B cell (primary cell): ENCODE measurements around the gene TBC1D12. TPM values are rescaled to one million over a fixed set of nuclear protein-coding genes. Genes with fewer than 3 reads are reported as not detected.

ENCODE experiments used
- ATAC-seq: fragments of 200-7000 bp; cut with Tn5 transposase; one replicate; pipeline ENCODE4 v1.10.0; 2021; ENCODE audit warnings: low read depth, mild to moderate bottlenecking, moderate number of reproducible peaks, moderate library complexity
- CTCF ChIA-PET: fragments of 350-600 bp; sonication (Branson Sonifier 250); formaldehyde crosslinking; loops from one replicate; lab custom pipeline; 2021; ENCODE audit warnings: antibody characterized with exemption, inconsistent platforms; lab: Charles Lee
- POLR2A ChIA-PET: fragments of 350-600 bp; sonication (Branson Sonifier 250); formaldehyde crosslinking; loops from one replicate; lab custom pipeline; 2021; ENCODE audit warnings: antibody characterized with exemption; lab: Charles Lee
- DNase-seq: peaks from one replicate; pipeline ENCODE4 v3.0.0; 2013
- H2AFZ ChIP-seq: 2 replicates; pipeline ENCODE4 v1.6.1; 2012; ENCODE audit warnings: mild to moderate bottlenecking, low read depth, low read length; ENCODE audit not compliant: insufficient read depth, poor library complexity, severe bottlenecking
- H3K27ac ChIP-seq, 2 donors: 1 replicate in 1 of 2; 2 replicates in 1 of 2; pipeline ENCODE4 v1.5.1; 2012 to 2013; ENCODE audit warnings: low read length in 2 of 2, mild to moderate bottlenecking in 2 of 2, moderate library complexity in 1 of 2
- H3K27me3 ChIP-seq, 4 experiments: fragments of 200-600 bp in 1 of 4; sonication (generic) in 1 of 4; replicated peaks in 1 of 4; 1 replicate in 2 of 4; 2 replicates in 2 of 4; pipeline versions ENCODE4 v1.6.1 to v1.7.0; 2013 to 2016; ENCODE audit warnings: low read length in 3 of 4, mild to moderate bottlenecking in 2 of 4, mixed read lengths in 1 of 4, moderate library complexity in 1 of 4; ENCODE audit not compliant: insufficient read depth in 4 of 4, control insufficient read depth in 3 of 4; ENCODE audit errors: control extremely low read depth in 1 of 4
- H3K36me3 ChIP-seq, 2 experiments: replicated peaks in 1 of 2; 1 replicate in 1 of 2; 2 replicates in 1 of 2; pipeline versions ENCODE4 v1.6.1 to v1.7.1; 2013; ENCODE audit warnings: low read length in 1 of 2; ENCODE audit not compliant: insufficient read depth in 2 of 2, control insufficient read depth in 1 of 2; ENCODE audit errors: control extremely low read depth in 1 of 2, extremely low read depth in 1 of 2
- H3K4me1 ChIP-seq, 2 donors: fragments of 200-600 bp in 1 of 2; sonication (generic) in 1 of 2; 1 replicate in 1 of 2; 2 replicates in 1 of 2; pipeline versions ENCODE4 v1.5.1 to v1.6.1; 2013 to 2017; ENCODE audit warnings: low read length in 2 of 2; ENCODE audit not compliant: control insufficient read depth in 2 of 2, insufficient read depth in 2 of 2
- H3K4me2 ChIP-seq: replicated peaks from 2 replicates; pipeline ENCODE3; 2012; ENCODE audit warnings: mild to moderate bottlenecking, low read depth, low read length; ENCODE audit not compliant: poor library complexity, severe bottlenecking
- H3K4me3 ChIP-seq, 5 experiments: fragments of 200-600 bp in 1 of 5; sonication (generic) in 1 of 5; 1 replicate in 3 of 5; 2 replicates in 2 of 5; pipeline versions ENCODE4 v1.5.1 to v1.7.0; 2011 to 2016; ENCODE audit warnings: low read length in 4 of 5, mild to moderate bottlenecking in 4 of 5, low read depth in 2 of 5, control low read depth in 1 of 5, moderate library complexity in 1 of 5; ENCODE audit not compliant: insufficient read depth in 1 of 5; ENCODE audit errors: control extremely low read depth in 1 of 5, extremely low read depth in 1 of 5
- H3K79me2 ChIP-seq: fragments of 200-600 bp; sonication (generic); one replicate; pipeline ENCODE4 v1.6.0; 2016; ENCODE audit warnings: low read length; ENCODE audit not compliant: control insufficient read depth, insufficient read depth
- H3K9ac ChIP-seq: fragments of 200-600 bp; sonication (generic); 2 replicates; pipeline ENCODE4 v1.6.1; 2017; ENCODE audit warnings: mild to moderate bottlenecking, low read length, moderate library complexity
- H3K9me3 ChIP-seq, 3 donors: one replicate each; pipeline versions ENCODE4 v1.6.1 to v1.7.1; 2013; ENCODE audit warnings: low read length in 2 of 3; ENCODE audit not compliant: control insufficient read depth in 2 of 3, insufficient read depth in 1 of 3; ENCODE audit errors: control extremely low read depth in 1 of 3
- H4K20me1 ChIP-seq: 2 replicates; pipeline ENCODE4 v1.6.0; 2012; ENCODE audit warnings: mild to moderate bottlenecking, low read length; ENCODE audit not compliant: insufficient read depth, control insufficient read depth, poor library complexity, severe bottlenecking
- H3K27ac Mint-ChIP-seq: one replicate; pipeline ENCODE4 v1.8.0; 2021; ENCODE audit warnings: mixed read lengths
- H3K27me3 Mint-ChIP-seq: one replicate; pipeline ENCODE4 v1.8.0; 2021; ENCODE audit warnings: mixed read lengths
- H3K4me1 Mint-ChIP-seq: one replicate; pipeline ENCODE4 v1.8.0; 2021; ENCODE audit warnings: mixed read lengths
- H3K4me3 Mint-ChIP-seq: one replicate; pipeline ENCODE4 v1.8.0; 2021; ENCODE audit warnings: mixed read lengths
- H3K9me3 Mint-ChIP-seq: one replicate; pipeline ENCODE4 v1.8.0; 2022; ENCODE audit warnings: mixed read lengths; ENCODE audit not compliant: insufficient read depth
- EZH2 ChIP-seq: IDR thresholded peaks from 2 replicates; pipeline ENCODE4 v1.6.1; 2012; ENCODE audit warnings: borderline replicate concordance, low read depth, mild to moderate bottlenecking, moderate library complexity, low read length; ENCODE audit not compliant: insufficient read depth, poor library complexity, severe bottlenecking
- WGBS: methylation state at CpG from one replicate; pipeline ENCODE4 v1.1.5; 2013; ENCODE audit warnings: missing lambda C conversion rate; ENCODE audit not compliant: insufficient coverage; 5-methylcytosine and 5-hydroxymethylcytosine counted together
- intact Hi-C: fragments of 100-400 bp; cut with micrococcal nuclease; formaldehyde crosslinking; loops from one replicate; pipeline ENCODE4 v1.10.0; 2022
- polyA minus RNA-seq: library from RNA; depleted of rRNA, polyadenylated mRNA; stranded (reverse); fragments of >200 nt; gene quantifications from 2 replicates; pipeline ENCODE4 v1.2.3, GENCODE V29; 2012
- polyA plus RNA-seq: library from polyadenylated mRNA; depleted of rRNA; stranded (reverse); fragments of >200 nt; gene quantifications from 2 replicates; pipeline ENCODE4 v1.2.3, GENCODE V29; 2012
- total RNA-seq, 2 donors: library from RNA; stranded (reverse); fragments of 120-200 nt in 1 of 2; gene quantifications; 1 replicate in 1 of 2; 2 replicates in 1 of 2; pipeline versions ENCODE4 v1.2.3 to v1.2.4, GENCODE V29; 2013 to 2022
- TF ChIP-seq, protein P1 (sequence below): fragments of 200-600 bp; IDR thresholded peaks from one replicate; pipeline ENCODE4 v1.8.0; 2022; ENCODE audit warnings: antibody characterized with exemption, mild to moderate bottlenecking

The TBC1D12 gene
- total RNA-seq (9.3 and 9.6 TPM in 2 replicates), polyA plus RNA-seq (2.0 and 3.1 TPM in 2 replicates), polyA minus RNA-seq (4.9 and 7.2 TPM in 2 replicates)
- total RNA-seq (2013), result 6.0 TPM

DNA sequence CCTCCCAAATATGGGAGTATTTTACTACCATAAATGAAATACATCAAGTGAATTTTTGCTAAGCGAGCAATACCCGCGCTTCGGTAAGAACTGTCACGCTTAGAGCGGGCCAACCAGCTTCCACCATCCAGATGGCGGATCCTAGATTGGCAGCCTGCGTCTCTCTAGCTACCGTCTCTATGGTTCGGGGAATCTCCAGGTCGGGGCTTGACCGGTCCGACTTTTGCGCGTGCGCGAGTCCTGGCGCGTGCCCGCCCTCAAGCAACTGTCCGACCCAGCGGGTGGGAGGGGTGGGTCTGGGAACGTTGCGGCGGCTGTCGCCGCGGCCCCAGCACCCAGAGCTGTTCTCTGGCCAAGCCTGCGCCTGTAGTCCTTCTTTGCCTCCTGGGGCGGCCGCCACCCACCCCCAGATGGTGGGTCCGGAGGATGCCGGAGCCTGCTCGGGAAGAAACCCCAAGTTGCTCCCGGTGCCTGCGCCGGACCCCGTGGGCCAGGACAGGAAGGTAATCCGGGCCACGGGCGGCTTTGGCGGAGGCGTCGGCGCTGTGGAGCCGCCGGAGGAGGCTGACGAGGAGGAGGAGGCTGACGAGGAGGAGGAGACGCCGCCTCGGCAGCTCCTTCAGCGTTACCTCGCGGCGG is at the start of gene TBC1D12:
TBC1D12 (plus strand) TSS at position 338 of the 639 bp plus-strand sequence; CDS start at position 411, 73 bp downstream.
- peak within 1 kb of the TSS; percentile 96 for H3K27ac Mint-ChIP-seq
- TF ChIP-seq, protein P1, sequence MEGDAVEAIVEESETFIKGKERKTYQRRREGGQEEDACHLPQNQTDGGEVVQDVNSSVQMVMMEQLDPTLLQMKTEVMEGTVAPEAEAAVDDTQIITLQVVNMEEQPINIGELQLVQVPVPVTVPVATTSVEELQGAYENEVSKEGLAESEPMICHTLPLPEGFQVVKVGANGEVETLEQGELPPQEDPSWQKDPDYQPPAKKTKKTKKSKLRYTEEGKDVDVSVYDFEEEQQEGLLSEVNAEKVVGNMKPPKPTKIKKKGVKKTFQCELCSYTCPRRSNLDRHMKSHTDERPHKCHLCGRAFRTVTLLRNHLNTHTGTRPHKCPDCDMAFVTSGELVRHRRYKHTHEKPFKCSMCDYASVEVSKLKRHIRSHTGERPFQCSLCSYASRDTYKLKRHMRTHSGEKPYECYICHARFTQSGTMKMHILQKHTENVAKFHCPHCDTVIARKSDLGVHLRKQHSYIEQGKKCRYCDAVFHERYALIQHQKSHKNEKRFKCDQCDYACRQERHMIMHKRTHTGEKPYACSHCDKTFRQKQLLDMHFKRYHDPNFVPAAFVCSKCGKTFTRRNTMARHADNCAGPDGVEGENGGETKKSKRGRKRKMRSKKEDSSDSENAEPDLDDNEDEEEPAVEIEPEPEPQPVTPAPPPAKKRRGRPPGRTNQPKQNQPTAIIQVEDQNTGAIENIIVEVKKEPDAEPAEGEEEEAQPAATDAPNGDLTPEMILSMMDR, result no peak
- no peak for TF ChIP-seq EZH2
- peaks cover 15% of the 10 kb centered on the region for H3K4me1 Mint-ChIP-seq
- H3K4me2 ChIP-seq, result peak within 1 kb of the TSS; percentile 95
- peaks cover 0 to 9% (median 6%) of the 10 kb centered on the region in 3 donors for H3K9me3 ChIP-seq
- peak within 1 kb of the TSS; percentile 94 for H3K4me3 Mint-ChIP-seq
- peaks cover 27% of the 10 kb centered on the region for H3K79me2 ChIP-seq
- under 1% methylated on average over 56 of the region's 56 CpGs for whole genome bisulfite sequencing
- H4K20me1 ChIP-seq, result no peaks in the 10 kb centered on the region
- peak; percentile 35 for ATAC-seq
- intact Hi-C loops, result loop anchor here (1.0 to 10.0 kb wide), 3 partner anchors 40 to 142 kb away; partner anchors contain the start of genes HELLS and NOC3L
- no peaks in the 10 kb centered on the region for H3K36me3 ChIP-seq
- peak within 1 kb of the TSS; percentile 93 for H3K9ac ChIP-seq
- H3K4me1 ChIP-seq, result peaks cover 13 to 15% of the 10 kb centered on the region in 2 donors
- H2AFZ ChIP-seq, result peak within 1 kb of the TSS; percentile 97
- H3K4me3 ChIP-seq, result peak within 1 kb of the TSS; percentile 7 to 92 (median 79)
- H3K27ac ChIP-seq, result peak within 1 kb of the TSS; percentile 76 to 86
- H3K9me3 Mint-ChIP-seq, result peaks cover 3% of the 10 kb centered on the region
- ChIA-PET POLR2A (interaction anchor here (0.7 to 2.0 kb wide), 3 partner anchors 35 to 46 kb away, joined by 3 to 15 read pairs (median 9); partner anchors contain the start of gene NOC3L), CTCF (interaction anchor here (1.2 to 3.3 kb wide), 5 partner anchors 10 to 1728 kb away, joined by 3 to 22 read pairs (median 6); partner anchors contain the start of genes NOC3L and ZNF518A)
- peaks cover 0 to 8% (median 0%) of the 10 kb centered on the region in 4 experiments for H3K27me3 ChIP-seq
- peaks cover 23% of the 10 kb centered on the region for H3K27me3 Mint-ChIP-seq
- peak; percentile 76 for DNase-seq

DNA sequence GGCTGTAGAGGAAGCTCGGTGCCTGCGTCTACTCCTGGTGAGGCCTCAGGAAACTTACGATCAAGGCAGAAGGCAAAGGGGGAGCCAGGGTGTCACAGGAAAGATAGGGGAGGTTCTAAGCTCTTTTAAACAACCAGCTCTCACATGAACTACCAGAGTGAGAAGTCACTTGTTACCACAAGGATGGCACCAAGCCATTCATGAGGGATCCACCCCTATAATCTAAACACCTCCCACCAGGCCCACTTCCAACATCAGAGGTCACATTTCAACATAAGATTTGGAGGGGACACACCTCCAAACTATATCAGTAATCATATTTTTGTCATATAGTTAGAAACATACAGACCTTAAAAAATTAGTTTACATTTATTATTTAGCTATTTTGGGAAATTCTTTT is 49.0 kb upstream of the TBC1D12 start:
- no peak overlapping the region for H3K27ac ChIP-seq
- POLR2A ChIA-PET, result no interaction called here
- intact Hi-C loops, result no loop called here
- H3K4me1 ChIP-seq, result no peaks in the 10 kb centered on the region
- ATAC-seq, result no peak
- Mint-ChIP-seq H3K27me3 (no peaks in the 10 kb centered on the region), H3K9me3 (no peaks in the 10 kb centered on the region), H3K4me1 (no peaks in the 10 kb centered on the region), H3K27ac (no peak overlapping the region), H3K4me3 (no peak overlapping the region)
- TF ChIP-seq, protein P1, result no peak
- no peak for TF ChIP-seq EZH2
- no peak for DNase-seq
- CTCF ChIA-PET, result interaction anchor here (1.0 to 1.4 kb wide), 2 partner anchors 8 to 10 kb away, joined by 3 to 4 read pairs; no protein-coding TSS in a partner anchor
- H3K9me3 ChIP-seq, result no peaks in the 10 kb centered on the region
- no peaks in the 10 kb centered on the region for H4K20me1 ChIP-seq
- H3K4me3 ChIP-seq, result no peak overlapping the region
- 93% methylated on average over 3 of the region's 3 CpGs for WGBS
- no peaks in the 10 kb centered on the region for H3K27me3 ChIP-seq
- no peaks in the 10 kb centered on the region for H3K79me2 ChIP-seq
- H3K9ac ChIP-seq, result no peak overlapping the region
- peaks cover 25 to 88% of the 10 kb centered on the region in 2 experiments for H3K36me3 ChIP-seq
- H3K4me2 ChIP-seq, result no peak overlapping the region
- H2AFZ ChIP-seq, result no peak overlapping the region
